Right cardiac atrium (tissue), 5 donors: Measurements from ENCODE around the gene SLF2. TPM values are rescaled to one million over a fixed set of nuclear protein-coding genes. Genes with fewer than 3 reads are reported as not detected.

ENCODE experiments used
- ATAC-seq, 2 donors: fragments of 200-7000 bp; cut with Tn5 transposase; one replicate each; pipeline versions ENCODE4 v1.8.0 to v1.9.1; 2020; ENCODE audit warnings: moderate library complexity in 2 of 2, mild to moderate bottlenecking in 1 of 2
- DNase-seq, 3 donors: peaks; one replicate each; pipeline ENCODE4 v3.0.0-alpha.2; 2020
- H3K27ac ChIP-seq: one replicate; pipeline ENCODE4 v1.5.1; 2013; ENCODE audit warnings: mild to moderate bottlenecking, low read length, control low read depth, moderate library complexity
- H3K27me3 ChIP-seq: one replicate; pipeline ENCODE4 v1.6.1; 2013; ENCODE audit not compliant: control insufficient read depth, insufficient read depth
- H3K4me1 ChIP-seq: one replicate; pipeline ENCODE4 v1.6.1; 2013; ENCODE audit warnings: low read length; ENCODE audit not compliant: control insufficient read depth, insufficient read depth
- H3K4me3 ChIP-seq: one replicate; pipeline ENCODE4 v1.5.1; 2013; ENCODE audit warnings: low read length, control low read depth
- H3K9me3 ChIP-seq: one replicate; pipeline ENCODE4 v1.6.1; 2013; ENCODE audit warnings: low read length; ENCODE audit not compliant: control insufficient read depth
- WGBS: extraction: QIAGEN DNeasy Blood & Tissue Kit; methylation state at CpG from one replicate; pipeline ENCODE4 v1.1.7; 2013; 5-methylcytosine and 5-hydroxymethylcytosine counted together
- intact Hi-C, 4 donors: fragments of 100-400 bp; cut with DNase I; formaldehyde crosslinking; loops; one replicate each; pipeline versions ENCODE4 v1.11.0 to v1.14.0; 2022 to 2023
- polyA plus RNA-seq: library from polyadenylated mRNA; stranded (reverse); fragments of 200-250 nt; gene quantifications from one replicate; pipeline ENCODE4 v1.2.3, GENCODE V29; 2013
- total RNA-seq, 4 donors: library from RNA; stranded (reverse); fragmentation: NEBNext Ultra II Directional; extraction: Animal tissue kit (Norgen Biotek cat#: 25700); gene quantifications; one replicate each; pipeline ENCODE4 v1.2.1, GENCODE V29; 2021
- donor health status: healthy with polysubstance abuse.
- donor health status: DM: no; HTN: yes; CAD: no.
- donor health status: DM: no; HTN: no; CAD: no.
- donor health status: DM: no; HTN: yes; CAD: no; lungs with severe emphysema.
- donor health status: DM: yes; HTN: yes; CAD: no.

The SLF2 gene
- total and polyA plus RNA-seq, 5 donors, result 7.4 to 22.6 (median 19.1) TPM

- intact Hi-C loops, result loop anchor here in 1 of 4 donors (2.0 kb wide), 1 partner anchor 18 kb away; no protein-coding TSS in a partner anchor
- Histone ChIP-seq H3K4me3 (no peak overlapping the region), H3K4me1 (peaks cover 6% of the 10 kb centered on the region), H3K27me3 (no peaks in the 10 kb centered on the region), H3K9me3 (no peaks in the 10 kb centered on the region), H3K27ac (no peak overlapping the region)
- ATAC-seq (no peak), DNase-seq (no peak)
- 59% methylated on average over 6 of the region's 6 CpGs for WGBS
Observed at GRCh38 chr10:100995181-100995580, 82.4 kb downstream of the SLF2 start.

DNA sequence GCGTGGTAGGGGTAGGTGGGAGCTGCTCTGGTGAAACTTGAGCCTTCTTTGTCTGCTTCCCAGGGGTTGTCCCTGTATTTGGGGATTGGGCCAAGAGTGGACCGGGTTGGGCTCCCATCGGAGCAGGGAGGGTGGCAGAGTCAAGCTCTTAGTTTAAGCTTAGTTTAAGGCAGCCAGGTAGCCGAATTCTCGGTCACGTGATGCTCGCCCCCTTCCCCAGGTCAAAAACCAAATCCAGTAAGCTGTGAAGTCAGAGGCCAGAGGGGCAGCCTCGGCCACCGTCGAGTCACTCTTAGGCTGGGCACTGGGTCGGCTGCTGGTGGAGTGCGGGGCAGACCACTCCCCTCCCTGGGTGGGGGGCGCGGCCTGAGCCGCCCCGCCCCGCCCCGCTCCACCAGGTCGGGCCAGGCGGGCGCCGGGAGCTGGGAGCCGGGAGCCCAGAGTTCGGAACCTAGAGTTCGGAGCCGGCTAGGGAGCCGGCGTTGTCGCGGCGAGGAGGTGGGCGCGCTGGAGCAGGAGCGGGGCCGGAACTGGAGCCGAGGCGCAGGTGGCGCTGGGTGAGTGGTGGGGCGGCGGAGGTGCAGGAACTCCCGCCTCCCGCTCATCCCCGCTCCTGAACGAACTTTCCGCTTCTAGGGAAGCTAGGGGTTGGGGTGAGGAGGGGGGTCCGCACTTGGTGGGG is 84.1 kb downstream of the SLF2 start:
- intact Hi-C loops, result no loop called here
- ATAC-seq (no peak), DNase-seq (peak in 2 of 3 donors; percentile 71 to 81)
- 7% methylated on average over 46 of the region's 46 CpGs for WGBS
- no peak overlapping the region for H3K27ac ChIP-seq
- peaks cover 7% of the 10 kb centered on the region for H3K4me1 ChIP-seq
- H3K4me3 ChIP-seq, result peak overlapping the region; percentile 89
- H3K9me3 ChIP-seq, result no peaks in the 10 kb centered on the region
- H3K27me3 ChIP-seq, result no peaks in the 10 kb centered on the region

GRCh38 chr10:100997360-100998182 is 84.8 kb downstream of the SLF2 start:
- peak; percentile 44 to 49 for ATAC-seq
- under 1% methylated on average over 66 of the region's 66 CpGs for WGBS
- peak overlapping the region; percentile 89 for H3K4me3 ChIP-seq
- no peaks in the 10 kb centered on the region for H3K27me3 ChIP-seq
- H3K27ac ChIP-seq, result peak overlapping the region; percentile 97
- peak; percentile 79 to 94 (median 90) for DNase-seq
- peaks cover 13% of the 10 kb centered on the region for H3K4me1 ChIP-seq
- intact Hi-C loops, result no loop called here
- H3K9me3 ChIP-seq, result no peaks in the 10 kb centered on the region

DNA sequence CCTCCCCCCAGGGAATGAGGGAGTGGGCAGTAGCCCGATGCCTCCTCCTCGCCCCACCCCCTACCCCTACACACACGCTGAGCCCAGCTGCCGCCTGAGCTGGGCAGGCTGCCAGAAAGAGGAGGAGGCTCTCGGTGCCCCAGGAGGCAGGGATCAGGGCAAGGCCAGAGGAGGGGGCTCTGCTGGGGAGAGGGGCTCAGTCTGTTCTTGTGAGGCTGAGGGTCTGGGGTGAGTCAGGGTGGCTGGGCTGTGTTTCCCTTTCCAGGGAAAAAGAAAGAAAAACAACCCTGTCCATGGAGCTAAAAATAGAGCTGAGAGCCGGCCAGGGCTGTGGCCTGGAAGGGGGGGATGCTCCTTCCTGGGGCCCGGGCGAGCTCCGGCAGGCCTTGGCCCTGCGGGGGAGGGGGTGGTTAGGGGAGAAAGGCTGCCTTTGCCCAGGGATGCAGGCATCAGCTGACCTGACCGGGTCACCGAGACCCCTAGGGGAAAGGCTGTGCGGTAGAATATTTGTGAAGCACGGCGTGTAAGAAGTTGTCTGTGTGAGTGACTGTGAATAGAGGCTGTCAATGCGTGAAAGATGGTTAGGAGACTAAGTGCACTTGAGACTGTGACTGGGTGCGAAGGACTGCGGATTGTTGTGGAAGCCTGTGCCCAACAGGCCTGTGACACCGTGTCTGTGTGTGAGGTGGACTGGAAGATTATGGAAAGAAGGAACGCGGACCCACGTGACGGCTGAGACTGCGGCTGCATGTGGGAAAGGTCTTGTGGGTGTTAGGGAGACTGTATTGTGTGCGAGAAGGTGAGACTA is 85.6 kb downstream of the SLF2 start:
- Histone ChIP-seq H3K27ac (peak overlapping the region; percentile 97), H3K9me3 (no peaks in the 10 kb centered on the region), H3K27me3 (no peaks in the 10 kb centered on the region), H3K4me3 (peak overlapping the region; percentile 89), H3K4me1 (peaks cover 13% of the 10 kb centered on the region)
- ATAC-seq (peak; percentile 60 to 62), DNase-seq (peak; percentile 84 to 94 (median 94))
- intact Hi-C loops, result no loop called here
- WGBS, result 1% methylated on average over 25 of the region's 25 CpGs

DNA sequence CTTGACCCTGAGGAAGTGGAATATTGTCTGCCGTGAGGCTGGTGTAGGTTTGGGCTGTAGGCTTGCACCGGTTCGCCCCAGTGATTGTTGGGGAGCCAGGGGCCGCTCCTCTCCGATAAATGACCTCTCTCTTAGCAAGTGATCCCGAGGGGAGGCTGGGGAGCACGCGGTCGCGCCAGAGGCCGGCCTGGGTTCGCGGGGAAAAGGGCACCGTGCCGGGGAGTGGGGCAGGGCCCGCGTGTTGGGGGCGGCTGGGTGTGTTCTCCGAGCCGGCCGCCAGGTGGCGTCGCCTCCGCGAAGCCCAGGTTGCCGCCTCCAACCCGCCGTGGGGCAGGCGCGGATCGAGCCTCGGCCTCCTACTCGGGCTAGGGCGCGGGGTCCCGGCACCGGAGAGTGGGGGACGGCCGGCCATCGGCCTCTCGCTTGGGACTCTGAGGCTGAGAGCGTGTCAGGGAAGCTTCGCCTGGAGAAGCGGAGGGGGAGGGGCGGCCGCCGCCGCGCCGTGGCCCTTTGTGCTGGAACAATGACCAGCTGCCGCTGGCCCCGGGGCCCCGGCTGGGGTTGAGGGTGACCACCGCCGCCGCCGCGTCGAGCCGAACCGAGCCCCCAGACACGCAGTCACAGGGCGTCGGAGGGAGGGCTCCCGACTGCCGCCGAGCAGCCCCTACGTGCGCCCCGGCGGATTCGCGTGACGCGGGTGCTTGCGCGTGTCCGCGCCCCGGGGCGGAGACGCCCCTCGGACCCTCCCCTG is 86.4 kb downstream of the SLF2 start:
- H3K27me3 ChIP-seq, result no peaks in the 10 kb centered on the region
- WGBS, result under 1% methylated on average over 83 of the region's 83 CpGs
- no peaks in the 10 kb centered on the region for H3K9me3 ChIP-seq
- ATAC-seq (peak; percentile 78 to 80), DNase-seq (peak; percentile 88 to 95 (median 94))
- peaks cover 13% of the 10 kb centered on the region for H3K4me1 ChIP-seq
- peak overlapping the region; percentile 97 for H3K27ac ChIP-seq
- intact Hi-C loops, result no loop called here
- H3K4me3 ChIP-seq, result peak overlapping the region; percentile 89

DNA sequence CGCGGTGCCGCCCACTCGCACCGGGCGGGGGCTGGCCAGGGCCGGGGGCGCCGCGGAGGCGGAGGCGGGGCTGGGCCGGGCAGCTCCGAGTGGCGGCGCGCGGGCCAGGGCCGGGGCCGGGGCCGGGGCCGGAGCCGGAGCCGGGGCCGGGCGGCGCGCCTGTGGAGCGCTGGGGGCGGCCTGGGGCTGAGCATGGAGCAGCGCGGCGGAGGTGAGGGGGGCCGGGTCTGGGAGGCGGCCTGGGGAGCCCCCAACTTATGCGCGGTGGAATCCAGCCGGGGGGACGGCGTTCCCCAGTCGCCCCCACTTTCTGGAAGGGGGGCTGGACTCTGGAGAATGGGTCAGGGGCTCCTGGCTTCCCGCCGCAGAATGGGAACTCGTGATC is 87.0 kb downstream of the SLF2 start, which contains the start of gene LZTS2:
LZTS2 (plus strand) TSS at position 67 of the 385 bp plus-strand sequence. CDS start 2,731 bp downstream, outside the sequence.
- under 1% methylated on average over 44 of the region's 44 CpGs for WGBS
- Histone ChIP-seq H3K9me3 (no peaks in the 10 kb centered on the region), H3K27ac (peak within 1 kb of the TSS; percentile 97), H3K4me1 (peaks cover 13% of the 10 kb centered on the region), H3K4me3 (peak within 1 kb of the TSS; percentile 89), H3K27me3 (no peaks in the 10 kb centered on the region)
- DNase-seq, result no peak
- intact Hi-C loops, result no loop called here
- ATAC-seq, result no peak

- Histone ChIP-seq H3K27me3 (no peaks in the 10 kb centered on the region), H3K4me1 (peaks cover 13% of the 10 kb centered on the region), H3K27ac (peak overlapping the region; percentile 97), H3K4me3 (peak overlapping the region; percentile 89), H3K9me3 (no peaks in the 10 kb centered on the region)
- ATAC-seq, result no peak
- intact Hi-C loops, result no loop called here
- DNase-seq, result peak in 2 of 3 donors; percentile 79 to 82
- 3% methylated on average over 19 of the region's 19 CpGs for WGBS
Observed at GRCh38 chr10:101000127-101000914, 87.6 kb downstream of the SLF2 start.

DNA sequence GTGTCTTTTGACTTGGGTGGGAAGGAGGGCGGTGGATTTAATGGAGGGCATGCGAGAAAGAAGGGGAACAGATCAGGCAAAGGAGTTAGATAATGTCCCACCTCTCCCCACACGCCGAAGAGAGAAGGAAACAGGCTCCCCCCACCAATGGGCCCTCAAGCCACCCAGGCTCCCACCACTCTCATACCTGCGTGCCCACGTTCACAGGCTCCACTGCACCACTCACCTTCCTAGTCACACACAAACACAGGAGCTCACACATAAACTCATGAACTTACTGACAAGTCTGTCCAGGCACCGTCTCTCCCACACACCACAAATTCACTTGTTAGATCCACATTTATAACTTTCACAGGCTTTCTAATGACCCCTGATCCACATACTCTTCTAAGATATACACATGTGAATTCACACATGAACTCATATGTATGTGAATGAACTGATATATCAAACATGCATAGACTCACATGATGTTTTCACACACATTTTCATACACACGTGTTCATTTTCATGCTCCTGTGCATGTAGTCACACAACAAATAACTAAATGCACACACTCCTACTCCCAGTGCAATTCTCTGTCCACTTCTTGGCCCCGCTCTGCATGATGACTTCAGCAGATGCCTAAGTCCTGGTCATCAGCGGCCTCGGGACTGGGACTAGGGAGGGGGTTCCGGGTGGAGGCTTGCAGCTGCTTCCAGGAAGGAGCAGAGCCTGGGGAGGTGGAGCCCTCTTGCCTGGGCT is 88.3 kb downstream of the SLF2 start:
- peak; percentile 93 to 96 (median 94) for DNase-seq
- peak overlapping the region; percentile 89 for H3K4me3 ChIP-seq
- peaks cover 13% of the 10 kb centered on the region for H3K4me1 ChIP-seq
- intact Hi-C loops, result no loop called here
- 10% methylated on average over 12 of the region's 12 CpGs for WGBS
- no peaks in the 10 kb centered on the region for H3K27me3 ChIP-seq
- peak overlapping the region; percentile 97 for H3K27ac ChIP-seq
- peak; percentile 55 to 60 for ATAC-seq
- H3K9me3 ChIP-seq, result no peaks in the 10 kb centered on the region

GRCh38 chr10:101001659-101002035 is 88.9 kb downstream of the SLF2 start:
- Histone ChIP-seq H3K4me3 (no peak overlapping the region), H3K4me1 (peaks cover 13% of the 10 kb centered on the region), H3K27ac (peak overlapping the region; percentile 68), H3K27me3 (no peaks in the 10 kb centered on the region), H3K9me3 (no peaks in the 10 kb centered on the region)
- ATAC-seq (no peak), DNase-seq (no peak)
- 55% methylated on average over 5 of the region's 5 CpGs for WGBS
- intact Hi-C loops, result no loop called here
